CD8-positive, alpha-beta memory T cell (primary cell): ENCODE measurements around the gene FCHSD1. TPM values are rescaled to one million over a fixed set of nuclear protein-coding genes. Genes with fewer than 3 reads are reported as not detected.

Experiments
- CTCF ChIA-PET: fragments of 350-600 bp; sonication (Branson Sonifier 250); formaldehyde crosslinking; loops from one replicate; lab custom pipeline; 2021; ENCODE audit warnings: antibody characterized with exemption; lab: Charles Lee
- POLR2A ChIA-PET: fragments of 350-600 bp; sonication (Branson Sonifier 250); formaldehyde crosslinking; loops from one replicate; lab custom pipeline; 2021; ENCODE audit warnings: antibody characterized with exemption; lab: Charles Lee
- DNase-seq, 5 donors: peaks; one replicate each; pipeline versions ENCODE4 v3.0.0 to v3.0.0-alpha.2; 2020 to 2022; ENCODE audit warnings: mixed read lengths in 1 of 5
- H3K27ac ChIP-seq: one replicate; pipeline ENCODE4 v1.7.0; 2013; ENCODE audit warnings: low read depth, mild to moderate bottlenecking, low read length, moderate library complexity
- H3K27me3 ChIP-seq: 2 replicates; pipeline ENCODE4 v1.7.0; 2013; ENCODE audit warnings: low read length, mild to moderate bottlenecking; ENCODE audit not compliant: insufficient read depth, poor library complexity, severe bottlenecking
- H3K36me3 ChIP-seq: 2 replicates; pipeline ENCODE4 v1.7.0; 2013; ENCODE audit warnings: mild to moderate bottlenecking, low read length, moderate library complexity; ENCODE audit not compliant: insufficient read depth
- H3K4me1 ChIP-seq: 2 replicates; pipeline ENCODE4 v1.7.0; 2013; ENCODE audit warnings: mild to moderate bottlenecking, low read length, moderate library complexity; ENCODE audit not compliant: insufficient read depth
- H3K4me3 ChIP-seq: 2 replicates; pipeline ENCODE4 v1.7.0; 2013; ENCODE audit warnings: mild to moderate bottlenecking, low read length
- H3K9me3 ChIP-seq: 2 replicates; pipeline ENCODE4 v1.7.0; 2013; ENCODE audit warnings: mild to moderate bottlenecking, low read length
- H3K27ac Mint-ChIP-seq, 8 donors: one replicate each; pipeline ENCODE4 v1.8.0; 2020 to 2021; ENCODE audit warnings: mixed read lengths in 8 of 8, mild to moderate bottlenecking in 6 of 8, inconsistent platforms in 3 of 8, moderate library complexity in 3 of 8
- H3K27me3 Mint-ChIP-seq, 2 donors: one replicate each; pipeline ENCODE4 v1.8.0; 2020 to 2021; ENCODE audit warnings: mixed read lengths in 2 of 2, mild to moderate bottlenecking in 1 of 2, moderate library complexity in 1 of 2
- H3K36me3 Mint-ChIP-seq, 3 donors: one replicate each; pipeline ENCODE4 v1.8.0; 2020 to 2021; ENCODE audit warnings: mixed read lengths in 3 of 3, inconsistent platforms in 1 of 3, mild to moderate bottlenecking in 1 of 3
- H3K4me1 Mint-ChIP-seq, 3 donors: one replicate each; pipeline ENCODE4 v1.8.0; 2020 to 2021; ENCODE audit warnings: mixed read lengths in 3 of 3, inconsistent platforms in 1 of 3, mild to moderate bottlenecking in 1 of 3
- H3K4me3 Mint-ChIP-seq, 7 donors: one replicate each; pipeline ENCODE4 v1.8.0; 2020 to 2021; ENCODE audit warnings: mixed read lengths in 7 of 7, mild to moderate bottlenecking in 6 of 7, moderate library complexity in 4 of 7, inconsistent platforms in 2 of 7
- H3K9me3 Mint-ChIP-seq, 5 donors: one replicate each; pipeline ENCODE4 v1.8.0; 2020 to 2022; ENCODE audit warnings: mixed read lengths in 5 of 5, mild to moderate bottlenecking in 3 of 5, moderate library complexity in 2 of 5, inconsistent platforms in 1 of 5
- polyA plus RNA-seq: library from polyadenylated mRNA; unstranded; fragments of 300-500 nt; fragmentation: Illumina TruSeq; gene quantifications from one replicate; pipeline ENCODE4 v1.2.3, GENCODE V29; 2021
- total RNA-seq, 2 experiments: library from RNA; stranded (reverse); gene quantifications; one replicate each; pipeline ENCODE4 v1.2.3, GENCODE V29; 2021

The FCHSD1 gene
- total and polyA plus RNA-seq, 3 experiments from 2014 or later: 14.6 to 33.7 (median 31.1) TPM

DNA sequence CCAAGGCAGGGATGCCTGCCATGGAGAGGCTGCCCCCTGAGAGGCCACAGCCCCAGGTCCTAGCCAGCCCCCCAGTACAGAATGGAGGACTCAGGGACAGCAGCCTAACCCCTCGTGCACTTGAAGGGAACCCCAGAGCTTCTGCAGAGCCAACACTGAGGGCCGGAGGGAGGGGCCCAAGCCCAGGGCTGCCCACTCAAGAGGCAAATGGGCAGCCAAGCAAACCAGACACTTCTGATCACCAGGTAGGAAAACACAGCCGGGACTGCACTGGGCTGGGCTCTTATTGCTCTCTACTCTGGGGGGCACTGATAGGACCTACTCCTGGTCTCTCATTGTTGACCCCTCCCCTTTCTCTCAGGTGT, 11.2 kb downstream of the FCHSD1 start:
- Histone ChIP-seq H3K36me3 (no peaks in the 10 kb centered on the region), H3K4me1 (peaks cover 24% of the 10 kb centered on the region), H3K27me3 (no peaks in the 10 kb centered on the region), H3K27ac (no peak overlapping the region), H3K4me3 (no peak overlapping the region), H3K9me3 (no peaks in the 10 kb centered on the region)
- DNase-seq: no peak
- Mint-ChIP-seq H3K36me3 (peaks cover 2 to 57% (median 2%) of the 10 kb centered on the region in 3 donors), H3K4me3 (peak overlapping the region in 1 of 7 donors; percentile 57), H3K9me3 (no peaks in the 10 kb centered on the region), H3K27me3 (no peaks in the 10 kb centered on the region), H3K27ac (peak overlapping the region in 4 of 8 donors; percentile 50 to 90 (median 66)), H3K4me1 (peaks cover 17 to 31% (median 19%) of the 10 kb centered on the region in 3 donors)
- POLR2A ChIA-PET: interaction anchor here (1.6 kb wide), 1 partner anchor 11 kb away, joined by 6 read pairs; the partner anchor contains the start of gene FCHSD1
- CTCF ChIA-PET: interaction anchor here (1.1 to 2.1 kb wide), 2 partner anchors 10 to 11 kb away, joined by 3 to 6 read pairs; partner anchors contain the start of gene FCHSD1

DNA sequence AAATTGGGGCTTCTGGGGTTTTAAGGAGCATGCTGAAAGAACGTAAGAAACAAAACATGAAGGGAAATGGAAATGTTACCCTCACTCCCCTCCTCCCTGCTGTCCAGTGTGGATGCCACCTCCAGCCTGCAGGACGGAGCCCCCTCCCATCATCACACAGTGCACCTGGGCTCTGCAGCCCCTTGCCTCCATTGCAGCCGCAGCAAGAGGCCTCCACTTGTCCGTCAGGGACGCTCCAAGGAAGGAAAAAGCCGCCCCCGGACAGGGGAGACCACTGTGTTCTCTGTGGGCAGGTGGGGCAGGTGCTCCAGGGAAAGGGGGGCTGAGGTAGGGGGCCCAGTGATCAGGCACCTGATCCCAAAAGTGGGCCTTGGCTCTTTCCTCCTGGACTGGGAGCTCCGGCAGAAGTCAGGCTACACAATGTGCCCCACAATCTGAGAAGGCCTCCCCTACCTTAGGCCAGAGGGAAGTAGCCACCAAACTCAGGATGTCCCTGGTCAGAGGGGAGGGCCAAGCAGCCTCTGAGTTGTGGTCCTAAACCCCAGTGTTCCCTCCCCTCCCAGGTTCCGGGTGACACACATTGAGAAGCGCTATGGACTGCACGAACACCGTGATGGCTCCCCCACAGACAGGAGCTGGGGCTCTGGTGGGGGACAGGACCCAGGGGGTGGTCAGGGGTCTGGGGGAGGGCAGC, 11.7 kb downstream of the FCHSD1 start:
- Histone ChIP-seq H3K27me3 (no peaks in the 10 kb centered on the region), H3K9me3 (no peaks in the 10 kb centered on the region), H3K27ac (no peak overlapping the region), H3K4me1 (peaks cover 29% of the 10 kb centered on the region), H3K4me3 (no peak overlapping the region), H3K36me3 (no peaks in the 10 kb centered on the region)
- peaks cover 0 to 52% (median 2%) of the 10 kb centered on the region in 3 donors for H3K36me3 Mint-ChIP-seq
- H3K9me3 Mint-ChIP-seq: no peaks in the 10 kb centered on the region
- ChIA-PET POLR2A (interaction anchor here (3.6 kb wide), 1 partner anchor 10 kb away, joined by 46 read pairs; the partner anchor contains the start of gene FCHSD1), CTCF (interaction anchor here (2.1 to 8.3 kb wide), 3 partner anchors 11 to 47 kb away, joined by 6 to 119 read pairs (median 37); partner anchors contain the start of genes DIAPH1 and FCHSD1)
- H3K27me3 Mint-ChIP-seq: no peaks in the 10 kb centered on the region
- peak overlapping the region in 3 of 7 donors; percentile 47 to 95 (median 70) for H3K4me3 Mint-ChIP-seq
- peak overlapping the region in 4 of 8 donors; percentile 21 to 94 (median 58) for H3K27ac Mint-ChIP-seq
- no peak for DNase-seq
- peaks cover 23 to 37% (median 25%) of the 10 kb centered on the region in 3 donors for H3K4me1 Mint-ChIP-seq

GRCh38 chr5:141638771-141639170, 12.4 kb downstream of the FCHSD1 start:
- Histone ChIP-seq H3K36me3 (no peaks in the 10 kb centered on the region), H3K27ac (no peak overlapping the region), H3K4me1 (peaks cover 35% of the 10 kb centered on the region), H3K9me3 (no peaks in the 10 kb centered on the region), H3K4me3 (no peak overlapping the region), H3K27me3 (no peaks in the 10 kb centered on the region)
- Mint-ChIP-seq H3K27ac (peak overlapping the region; percentile 79 to 96 (median 92)), H3K4me3 (peak overlapping the region; percentile 92 to 96 (median 94)), H3K36me3 (peaks cover 0 to 51% (median 5%) of the 10 kb centered on the region in 3 donors), H3K9me3 (no peaks in the 10 kb centered on the region), H3K27me3 (peaks cover 0 to 1% of the 10 kb centered on the region in 2 donors), H3K4me1 (peaks cover 29 to 44% (median 32%) of the 10 kb centered on the region in 3 donors)
- ChIA-PET POLR2A (interaction anchor here (3.2 to 3.6 kb wide), 3 partner anchors 11 to 47 kb away, joined by 13 to 46 read pairs (median 25); partner anchors contain the start of genes DIAPH1 and FCHSD1), CTCF (interaction anchor here (1.4 to 8.3 kb wide), 5 partner anchors 8 to 46 kb away, joined by 3 to 119 read pairs (median 22); partner anchors contain the start of genes DIAPH1 and FCHSD1)
- no peak for DNase-seq

DNA sequence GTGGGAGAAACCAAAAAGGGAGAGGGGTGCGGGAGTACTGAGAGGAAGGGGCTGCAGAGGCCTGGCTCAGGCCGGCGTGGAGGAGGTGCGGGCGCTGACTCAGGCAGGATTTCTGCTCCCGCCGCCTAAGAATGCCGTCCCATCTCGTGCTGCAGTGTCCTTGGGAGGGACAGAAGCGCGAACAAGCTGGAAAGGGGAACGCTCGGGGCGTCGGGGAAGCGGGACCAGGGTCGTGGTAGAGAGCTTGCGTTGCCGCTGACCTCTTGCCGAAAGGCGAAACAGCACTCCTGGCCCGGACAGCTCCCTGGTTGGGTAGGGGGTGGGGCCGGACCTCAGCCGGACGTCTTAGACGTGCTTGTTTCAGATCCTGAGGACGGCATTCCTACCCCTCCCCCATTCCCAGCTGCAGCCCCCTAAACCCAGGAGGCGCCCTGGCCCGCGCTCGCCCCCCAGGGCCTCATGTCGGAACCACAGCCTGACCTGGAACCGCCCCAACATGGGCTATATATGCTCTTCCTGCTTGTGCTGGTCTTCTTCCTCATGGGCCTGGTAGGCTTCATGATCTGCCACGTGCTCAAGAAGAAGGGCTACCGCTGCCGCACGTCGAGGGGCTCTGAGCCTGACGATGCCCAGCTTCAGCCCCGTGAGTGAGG, 13.3 kb downstream of the FCHSD1 start:
- POLR2A ChIA-PET: interaction anchor here (1.4 to 3.6 kb wide), 5 partner anchors 12 to 331 kb away, joined by 4 to 46 read pairs (median 13); partner anchors contain the start of genes DIAPH1, FCHSD1 and RNF14

GRCh38 chr5:141637123-141637766, 14.0 kb downstream of the FCHSD1 start:
- peak; percentile 45 to 72 (median 57) for DNase-seq
- peaks cover 6% of the 10 kb centered on the region for H3K36me3 ChIP-seq
- H3K27ac ChIP-seq: peak overlapping the region; percentile 85
- ChIA-PET POLR2A (interaction anchor here (0.8 to 3.6 kb wide), 8 partner anchors 13 to 332 kb away, joined by 4 to 46 read pairs (median 8); partner anchors contain the start of genes DIAPH1, FCHSD1, RNF14 and TAF7), CTCF (interaction anchor here (0.5 to 8.3 kb wide), 20 partner anchors 7 to 317 kb away, joined by 3 to 119 read pairs (median 6); partner anchors contain the start of genes DIAPH1, FCHSD1 and TAF7)
- peaks cover 31 to 57% (median 45%) of the 10 kb centered on the region in 3 donors for H3K4me1 Mint-ChIP-seq
- peak overlapping the region; percentile 54 to 94 (median 92) for H3K27ac Mint-ChIP-seq
- H3K36me3 Mint-ChIP-seq: peaks cover 0 to 48% (median 5%) of the 10 kb centered on the region in 3 donors
- peak overlapping the region; percentile 97 for H3K4me3 ChIP-seq
- no peaks in the 10 kb centered on the region for H3K9me3 ChIP-seq
- peak overlapping the region; percentile 92 to 96 (median 94) for H3K4me3 Mint-ChIP-seq
- H3K4me1 ChIP-seq: peaks cover 35% of the 10 kb centered on the region
- no peaks in the 10 kb centered on the region for H3K27me3 ChIP-seq
- H3K27me3 Mint-ChIP-seq: peaks cover 0 to 1% of the 10 kb centered on the region in 2 donors
- no peaks in the 10 kb centered on the region for H3K9me3 Mint-ChIP-seq

More for the DNA sequence above, 13.3 kb downstream of the FCHSD1 start:
- Histone ChIP-seq H3K36me3 (no peaks in the 10 kb centered on the region), H3K27ac (peak overlapping the region; percentile 85), H3K9me3 (no peaks in the 10 kb centered on the region), H3K27me3 (no peaks in the 10 kb centered on the region), H3K4me1 (peaks cover 35% of the 10 kb centered on the region), H3K4me3 (peak overlapping the region; percentile 97)
- peak overlapping the region; percentile 79 to 96 (median 92) for H3K27ac Mint-ChIP-seq
- H3K27me3 Mint-ChIP-seq: peaks cover 0 to 1% of the 10 kb centered on the region in 2 donors
- no peaks in the 10 kb centered on the region for H3K9me3 Mint-ChIP-seq
- peaks cover 0 to 48% (median 5%) of the 10 kb centered on the region in 3 donors for H3K36me3 Mint-ChIP-seq
- DNase-seq: peak; percentile 46 to 79 (median 60)
- H3K4me1 Mint-ChIP-seq: peaks cover 30 to 51% (median 39%) of the 10 kb centered on the region in 3 donors
- CTCF ChIA-PET: interaction anchor here (0.9 to 8.3 kb wide), 16 partner anchors 8 to 318 kb away, joined by 3 to 119 read pairs (median 8); partner anchors contain the start of genes DIAPH1, FCHSD1 and TAF7
- H3K4me3 Mint-ChIP-seq: peak overlapping the region; percentile 92 to 96 (median 94)

- Histone ChIP-seq H3K9me3 (no peaks in the 10 kb centered on the region), H3K36me3 (peaks cover 7% of the 10 kb centered on the region), H3K4me1 (peaks cover 35% of the 10 kb centered on the region), H3K27ac (peak within 1 kb of the TSS; percentile 85), H3K27me3 (no peaks in the 10 kb centered on the region), H3K4me3 (peak within 1 kb of the TSS; percentile 97)
- peak within 1 kb of the TSS; percentile 90 to 98 (median 93) for H3K27ac Mint-ChIP-seq
- peak within 1 kb of the TSS; percentile 92 to 96 (median 94) for H3K4me3 Mint-ChIP-seq
- ChIA-PET POLR2A (interaction anchor here (0.6 to 3.6 kb wide), 9 partner anchors 13 to 333 kb away, joined by 3 to 46 read pairs (median 8); partner anchors contain the start of genes DIAPH1, FCHSD1, RNF14 and TAF7), CTCF (interaction anchor here (0.5 to 8.3 kb wide), 15 partner anchors 8 to 316 kb away, joined by 3 to 119 read pairs (median 9); partner anchors contain the start of genes DIAPH1, FCHSD1 and TAF7)
- H3K27me3 Mint-ChIP-seq: peaks cover 0 to 1% of the 10 kb centered on the region in 2 donors
- no peaks in the 10 kb centered on the region for H3K9me3 Mint-ChIP-seq
- peaks cover 0 to 46% (median 5%) of the 10 kb centered on the region in 3 donors for H3K36me3 Mint-ChIP-seq
- DNase-seq: peak; percentile 89 to 94 (median 91)
- peaks cover 32 to 55% (median 50%) of the 10 kb centered on the region in 3 donors for H3K4me1 Mint-ChIP-seq
Measured at GRCh38 chr5:141636413-141637122, 14.7 kb downstream of the FCHSD1 start, which contains the start of the genes HDAC3 and RELL2. Gene HDAC3 (minus strand): TSS chr5:141636849. CDS start chr5:141636790, 59 bp downstream. Gene RELL2 (plus strand): TSS chr5:141636997. CDS start chr5:141638226, 1,229 bp downstream.
